Activated CD8-positive, alpha-beta memory T cell treated with anti-CD3 and anti-CD28 coated beads, Interleukin-2, amount 50 U/mL, for 24 hours (primary cell): ENCODE results near the gene LRRC31.

ENCODE experiments used
- DNase-seq: peaks from one replicate; pipeline ENCODE4 v3.0.0-alpha.2; 2020; ENCODE audit errors: extremely low read depth

The LRRC31 gene

GRCh38 chr3:169869484-169870220, at the start of gene LRRC31:
LRRC31 (minus strand) TSS chr3:169869935; CDS start chr3:169869807, 128 bp downstream.
- no peak for DNase-seq

GRCh38 chr3:169914321-169914720, 44.6 kb upstream of the LRRC31 start:
- no peak for DNase-seq

GRCh38 chr3:169913323-169913722, 43.6 kb upstream of the LRRC31 start:
- no peak for DNase-seq

- DNase-seq, result no peak
Measured at GRCh38 chr3:169911272-169911671, 41.5 kb upstream of the LRRC31 start, which contains the start of gene SAMD7. SAMD7 (plus strand) TSS chr3:169911572; CDS start chr3:169919499, 7,927 bp downstream.

- DNase-seq, result no peak
Measured at GRCh38 chr3:169907944-169908343, 38.2 kb upstream of the LRRC31 start.

GRCh38 chr3:169907476-169907875, 37.7 kb upstream of the LRRC31 start:
- no peak for DNase-seq

- no peak for DNase-seq
Measured at GRCh38 chr3:169905404-169905803, 35.7 kb upstream of the LRRC31 start.

- DNase-seq, result no peak
Measured at GRCh38 chr3:169901453-169901852, 31.7 kb upstream of the LRRC31 start.

GRCh38 chr3:169897284-169897683, 27.5 kb upstream of the LRRC31 start:
- no peak for DNase-seq

GRCh38 chr3:169895072-169895471, 25.3 kb upstream of the LRRC31 start:
- no peak for DNase-seq

- DNase-seq, result no peak
Measured at GRCh38 chr3:169894110-169894509, 24.4 kb upstream of the LRRC31 start.

GRCh38 chr3:169891886-169892285, 22.2 kb upstream of the LRRC31 start:
- DNase-seq, result no peak

- DNase-seq, result no peak
Measured at GRCh38 chr3:169886671-169887070, 16.9 kb upstream of the LRRC31 start.

- no peak for DNase-seq
Measured at GRCh38 chr3:169880576-169881250, 11.0 kb upstream of the LRRC31 start.

GRCh38 chr3:169879845-169880575, 10.3 kb upstream of the LRRC31 start:
- DNase-seq, result no peak

GRCh38 chr3:169879013-169879557, 9.3 kb upstream of the LRRC31 start:
- DNase-seq, result no peak

- DNase-seq, result no peak
Measured at GRCh38 chr3:169871129-169871886, 1.6 kb upstream of the LRRC31 start.

GRCh38 chr3:169868369-169868768, 1.4 kb downstream of the LRRC31 start:
- no peak for DNase-seq

- no peak for DNase-seq
Measured at GRCh38 chr3:169867584-169868210, 2.0 kb downstream of the LRRC31 start.

GRCh38 chr3:169865176-169865767, 4.5 kb downstream of the LRRC31 start:
- DNase-seq, result no peak

GRCh38 chr3:169864270-169864669, 5.5 kb downstream of the LRRC31 start:
- DNase-seq, result no peak
